Breast epithelium (tissue), 3 donors: ENCODE data around the gene KCNMB1.

Experiments used
- POLR2A ChIP-seq: fragments of 450-650 bp; IDR thresholded peaks from one replicate; pipeline ENCODE4 v1.6.1; 2016; ENCODE audit warnings: antibody characterized with exemption, mild to moderate bottlenecking, moderate library complexity
- TF ChIP-seq, protein P1 (sequence below), 3 donors: fragments of 450-650 bp; IDR thresholded peaks; one replicate each; pipeline ENCODE4 v1.5.1; 2016 to 2017; ENCODE audit warnings: antibody characterized with exemption in 3 of 3, mild to moderate bottlenecking in 3 of 3, moderate library complexity in 3 of 3

DNA sequence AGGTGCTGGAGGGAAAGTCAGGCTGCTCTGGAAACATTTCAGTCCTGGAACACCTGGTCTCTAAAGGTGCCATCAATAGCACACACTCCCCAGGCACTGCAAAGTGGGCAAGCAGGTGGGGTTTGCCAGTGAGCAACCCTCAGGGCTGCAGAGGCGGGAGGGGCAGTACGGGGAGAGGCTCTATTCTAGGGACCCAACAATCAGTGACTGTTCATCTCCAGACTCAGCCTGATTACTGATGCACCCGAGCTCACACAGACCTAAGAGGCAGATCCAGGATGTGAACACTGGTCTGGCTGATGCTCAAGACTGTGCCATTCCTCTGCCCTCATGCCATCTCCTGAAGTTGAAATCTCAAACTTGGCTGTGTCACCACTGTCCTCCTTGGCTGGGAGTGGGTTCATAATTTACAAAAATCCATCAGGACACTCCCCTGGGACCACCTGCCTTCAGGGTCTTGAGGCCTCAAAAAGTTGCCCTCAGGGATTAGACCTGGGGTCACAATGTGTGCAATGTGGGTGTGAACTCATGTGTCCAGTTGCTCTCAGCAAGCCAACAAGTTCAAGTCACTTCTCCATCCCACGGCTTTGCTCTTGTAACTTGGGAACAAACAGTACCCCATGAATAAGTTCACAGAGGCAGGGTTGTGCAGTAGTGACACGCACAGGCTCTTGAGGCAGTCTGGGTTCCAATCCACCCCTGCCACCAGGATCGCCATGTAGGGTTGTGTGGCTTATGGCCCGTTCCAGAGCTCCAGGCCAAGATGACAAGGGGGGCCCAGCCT, 19.9 kb upstream of the KCNMB1 start:
- TF ChIP-seq, protein P1, sequence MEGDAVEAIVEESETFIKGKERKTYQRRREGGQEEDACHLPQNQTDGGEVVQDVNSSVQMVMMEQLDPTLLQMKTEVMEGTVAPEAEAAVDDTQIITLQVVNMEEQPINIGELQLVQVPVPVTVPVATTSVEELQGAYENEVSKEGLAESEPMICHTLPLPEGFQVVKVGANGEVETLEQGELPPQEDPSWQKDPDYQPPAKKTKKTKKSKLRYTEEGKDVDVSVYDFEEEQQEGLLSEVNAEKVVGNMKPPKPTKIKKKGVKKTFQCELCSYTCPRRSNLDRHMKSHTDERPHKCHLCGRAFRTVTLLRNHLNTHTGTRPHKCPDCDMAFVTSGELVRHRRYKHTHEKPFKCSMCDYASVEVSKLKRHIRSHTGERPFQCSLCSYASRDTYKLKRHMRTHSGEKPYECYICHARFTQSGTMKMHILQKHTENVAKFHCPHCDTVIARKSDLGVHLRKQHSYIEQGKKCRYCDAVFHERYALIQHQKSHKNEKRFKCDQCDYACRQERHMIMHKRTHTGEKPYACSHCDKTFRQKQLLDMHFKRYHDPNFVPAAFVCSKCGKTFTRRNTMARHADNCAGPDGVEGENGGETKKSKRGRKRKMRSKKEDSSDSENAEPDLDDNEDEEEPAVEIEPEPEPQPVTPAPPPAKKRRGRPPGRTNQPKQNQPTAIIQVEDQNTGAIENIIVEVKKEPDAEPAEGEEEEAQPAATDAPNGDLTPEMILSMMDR (IDR thresholded peaks at IDR 0.05) = no peak
- no peak for TF ChIP-seq POLR2A
